Prostate gland (tissue), 2 donors: ENCODE measurements around the gene HGFAC. TPM values are rescaled to one million over a fixed set of nuclear protein-coding genes. Genes with fewer than 3 reads are reported as not detected.
"Not testable (repeated sequence)": the region's sequence is repeated elsewhere in the genome, so short reads cannot be mapped to it uniquely, and the experiment has no call there.

Source experiments
- DNase-seq: peaks from one replicate; pipeline ENCODE4 v3.0.0-alpha.2; 2019; ENCODE audit warnings: low spot score
- H3K27ac ChIP-seq, 2 donors: fragments of 200-600 bp; sonication (generic); 2 replicates each; pipeline ENCODE4 v1.5.1; 2017 to 2019
- H3K27me3 ChIP-seq: fragments of 200-600 bp; sonication (generic); replicated peaks from 2 replicates; pipeline ENCODE4 v1.5.1; 2019; ENCODE audit not compliant: insufficient read depth
- H3K36me3 ChIP-seq, 2 donors: fragments of 200-600 bp; sonication (generic); 1 replicate in 1 of 2; 2 replicates in 1 of 2; pipeline versions ENCODE4 v1.5.1 to v1.8.1; 2017 to 2019
- H3K4me1 ChIP-seq: fragments of 200-600 bp; sonication (generic); replicated peaks from 2 replicates; pipeline ENCODE4 v1.5.1; 2019
- H3K4me3 ChIP-seq, 2 donors: fragments of 200-600 bp; sonication (generic); 2 replicates each; pipeline ENCODE4 v1.5.1; 2017 to 2019
- H3K9me3 ChIP-seq: fragments of 200-600 bp; sonication (generic); 2 replicates; pipeline ENCODE4 v1.5.1; 2017
- CTCF ChIP-seq, 4 experiments: fragments of 200-600 bp in 2 of 4; fragments of 450-650 bp in 2 of 4; sonication (generic) in 2 of 4; IDR thresholded peaks; 1 replicate in 3 of 4; 2 replicates in 1 of 4; pipeline ENCODE4 v1.5.1; 2016 to 2019; ENCODE audit warnings: antibody characterized with exemption in 4 of 4, mild to moderate bottlenecking in 2 of 4, moderate library complexity in 2 of 4
- POLR2A ChIP-seq: fragments of 450-650 bp; IDR thresholded peaks from one replicate; pipeline ENCODE4 v1.6.1; 2016; ENCODE audit warnings: antibody characterized with exemption, mild to moderate bottlenecking
- POLR2AphosphoS5 ChIP-seq: sonication (generic); formaldehyde crosslinking; IDR thresholded peaks from one replicate; pipeline ENCODE4 v1.6.1; 2017; ENCODE audit warnings: antibody characterized with exemption
- WGBS: methylation state at CpG from one replicate; pipeline ENCODE4 v1.1.5; 2018; 5-methylcytosine and 5-hydroxymethylcytosine counted together
- intact Hi-C: fragments of 100-400 bp; cut with DNase I; formaldehyde crosslinking; loops from one replicate; pipeline ENCODE4 v1.14.2; 2022
- total RNA-seq, 2 donors: library from RNA; depleted of rRNA; stranded (reverse); fragments of >200 nt; gene quantifications; one replicate each; pipeline ENCODE4 v1.1.0, GENCODE V29; 2016

Gene HGFAC
- total RNA-seq, 2 donors from 2014 or later: 0.27 to 1.9 TPM

GRCh38 chr4:3407930-3408792, 33.6 kb upstream of the HGFAC start:
- TF ChIP-seq POLR2AphosphoS5: no peak
- no peak for TF ChIP-seq CTCF (IDR thresholded peaks at IDR 0.05)
- TF ChIP-seq POLR2A: no peak
- intact Hi-C loops: no loop called here
- H3K4me3 ChIP-seq: no peak overlapping the region
- H3K9me3 ChIP-seq: no peaks in the 10 kb centered on the region
- H3K4me1 ChIP-seq: no peaks in the 10 kb centered on the region
- no peak overlapping the region for H3K27ac ChIP-seq
- WGBS: 71% methylated on average over 26 of the region's 26 CpGs
- no peaks in the 10 kb centered on the region for H3K27me3 ChIP-seq
- H3K36me3 ChIP-seq: no peaks in the 10 kb centered on the region
- no peak for DNase-seq

- Histone ChIP-seq H3K9me3 (no peaks in the 10 kb centered on the region), H3K4me1 (no peaks in the 10 kb centered on the region), H3K4me3 (no peak overlapping the region), H3K36me3 (no peaks in the 10 kb centered on the region), H3K27ac (no peak overlapping the region), H3K27me3 (no peaks in the 10 kb centered on the region)
- TF ChIP-seq CTCF (IDR thresholded peaks at IDR 0.05): no peak
- no peak for TF ChIP-seq POLR2AphosphoS5
- TF ChIP-seq POLR2A: no peak
- DNase-seq: no peak
- intact Hi-C loops: no loop called here
- WGBS: 87% methylated on average over 8 of the region's 8 CpGs
Measured at GRCh38 chr4:3408793-3409330, 32.9 kb upstream of the HGFAC start.

GRCh38 chr4:3409571-3410091, 32.1 kb upstream of the HGFAC start:
- H3K36me3 ChIP-seq: no peaks in the 10 kb centered on the region
- H3K27me3 ChIP-seq: no peaks in the 10 kb centered on the region
- no peak overlapping the region for H3K4me3 ChIP-seq
- DNase-seq: no peak
- H3K27ac ChIP-seq: peak overlapping the region; percentile 55 to 63
- no peak for TF ChIP-seq POLR2AphosphoS5
- TF ChIP-seq CTCF (IDR thresholded peaks at IDR 0.05): no peak
- TF ChIP-seq POLR2A: no peak
- 55% methylated on average over 15 of the region's 15 CpGs for WGBS
- H3K4me1 ChIP-seq: no peaks in the 10 kb centered on the region
- H3K9me3 ChIP-seq: no peaks in the 10 kb centered on the region
- intact Hi-C loops: no loop called here

- DNase-seq: peak; percentile 54
- no peaks in the 10 kb centered on the region for H3K9me3 ChIP-seq
- peak overlapping the region; percentile 55 to 63 for H3K27ac ChIP-seq
- H3K36me3 ChIP-seq: no peaks in the 10 kb centered on the region
- H3K27me3 ChIP-seq: no peaks in the 10 kb centered on the region
- no peak overlapping the region for H3K4me3 ChIP-seq
- TF ChIP-seq CTCF (IDR thresholded peaks at IDR 0.05) (no peak), POLR2AphosphoS5 (peak; percentile 33), POLR2A (no peak)
- WGBS: 59% methylated on average over 22 of the region's 22 CpGs
- peaks cover 2% of the 10 kb centered on the region for H3K4me1 ChIP-seq
- intact Hi-C loops: no loop called here
Measured at GRCh38 chr4:3410401-3411135, 31.2 kb upstream of the HGFAC start.

- H3K36me3 ChIP-seq, H3K9me3 ChIP-seq, H3K27me3 ChIP-seq, intact Hi-C loops, H3K4me1 ChIP-seq, DNase-seq, H3K4me3 ChIP-seq: not testable (repeated sequence)
- 93% methylated on average over 17 of the region's 17 CpGs for WGBS
- H3K27ac ChIP-seq: peak overlapping the region in 1 of 2 donors; percentile 63
Measured at GRCh38 chr4:3411190-3411589, 30.6 kb upstream of the HGFAC start.
